ENCODE measurements around the gene ARSB. TPM values are rescaled to one million over a fixed set of nuclear protein-coding genes. Genes with fewer than 3 reads are reported as not detected.

Gene ARSB
- total and polyA plus RNA-seq, 10 of the 15 experiments (the other 5 are each of a cell fraction or from before 2014, with no cell fraction given), result 1.2 to 8.2 (median 6.1) TPM

DNA sequence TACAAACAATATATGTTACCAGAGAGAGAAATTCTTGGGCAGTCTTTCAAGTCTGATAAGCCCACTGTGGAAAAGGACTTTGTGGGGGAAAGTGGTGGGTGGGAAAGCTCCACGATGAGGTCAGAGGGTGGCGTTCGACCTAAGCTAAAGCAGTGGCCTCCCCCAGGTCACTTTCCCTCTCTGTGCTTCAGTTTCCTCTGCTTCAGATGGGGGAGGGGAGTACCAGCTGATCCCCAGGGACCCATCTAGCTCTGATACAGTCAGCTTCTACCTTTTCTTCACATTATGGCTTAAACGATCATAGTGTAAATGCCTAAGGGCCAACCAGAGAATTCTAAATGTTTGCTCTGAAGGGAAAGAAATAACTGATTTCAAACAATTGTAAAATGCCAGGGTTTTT, 36.6 kb upstream of the ARSB start:
- Histone ChIP-seq H3K27me3 (replicated peaks in 1 of 2; ENCODE audit: control insufficient read depth in 2 of 2, insufficient read depth in 2 of 2, low read length in 1 of 2) (no peaks in the 10 kb centered on the region; a peak in 1 of 4 replicates), H2AFZ (ENCODE audit: control insufficient read depth, low read depth, low read length) (no peak overlapping the region), H4K20me1 (ENCODE audit: control insufficient read depth, insufficient read depth) (no peaks in the 10 kb centered on the region), H3K9ac (ENCODE audit: control insufficient read depth, insufficient read depth, low read length) (no peak overlapping the region), H3K27ac (ENCODE audit: control insufficient read depth, insufficient read depth) (no peak overlapping the region), H3K4me2 (ENCODE audit: control insufficient read depth, insufficient read depth) (no peak overlapping the region), H3K4me3 (no peak overlapping the region), H3K4me1 (ENCODE audit: control insufficient read depth, insufficient read depth, low read length) (no peaks in the 10 kb centered on the region), H3K9me3 (replicated peaks; ENCODE audit: control insufficient read depth, insufficient read depth, low read length) (no peaks in the 10 kb centered on the region), H3K36me3 (ENCODE audit: control insufficient read depth in 2 of 2, insufficient read depth in 2 of 2, low read length in 1 of 2) (no peaks in the 10 kb centered on the region), H3K79me2 (ENCODE audit: control insufficient read depth, insufficient read depth, low read length) (no peaks in the 10 kb centered on the region)
- SMC1A ChIA-PET (ENCODE audit: uncharacterized antibody, unreplicated experiment), result interaction anchor here (0.6 to 12.4 kb wide), 26 partner anchors 8 to 450 kb away, joined by 3 to 359 read pairs (median 6); partner anchors contain the start of gene ARSB
- FAIRE-seq (no peak), ATAC-seq (peak; percentile 38; the same call in 1 of the 3 replicates), DNase-seq (ENCODE audit: low read depth, low spot score) (no peak)
- WGBS (ENCODE audit: insufficient coverage, insufficient replicate concordance, low lambda C conversion rate, missing lambda C conversion rate), result 27% methylated on average over 4 of the region's 4 CpGs
- POLR2A ChIA-PET, result interaction anchor here (1.2 to 1.4 kb wide), 2 partner anchors 38 to 110 kb away, joined by 3 to 4 read pairs; no protein-coding TSS in a partner anchor
- in situ Hi-C loops (cut with MboI), result loop anchor here (5.0 kb wide), 2 partner anchors 111 to 446 kb away; no protein-coding TSS in a partner anchor
- BruUV-seq (replicated peaks), result no TSS peak
- TF ChIP-seq MEF2B (IDR thresholded peaks at IDR 0.05; ENCODE audit: partially characterized antibody, poor library complexity, severe bottlenecking), result peak; percentile 45
- TF ChIP-seq IKZF2 (IDR thresholded peaks at IDR 0.05), result no peak
- CTCF ChIA-PET, result interaction anchor here (0.6 to 13.5 kb wide), 32 partner anchors 8 to 626 kb away, joined by 3 to 658 read pairs (median 4); partner anchors contain the start of gene ARSB
- intact Hi-C loops (cut with micrococcal nuclease; ENCODE audit: unreplicated experiment), result loop anchor here (2.0 to 10.0 kb wide), 3 partner anchors 39 to 833 kb away; no protein-coding TSS in a partner anchor
- RAD21 ChIA-PET (ENCODE audit: unreplicated experiment), result interaction anchor here (0.9 to 11.7 kb wide), 17 partner anchors 8 to 445 kb away, joined by 3 to 326 read pairs (median 5); partner anchors contain the start of gene ARSB

- Histone ChIP-seq H3K9me3 (replicated peaks; ENCODE audit: control insufficient read depth, insufficient read depth, low read length) (no peaks in the 10 kb centered on the region), H4K20me1 (ENCODE audit: control insufficient read depth, insufficient read depth) (no peaks in the 10 kb centered on the region), H3K4me3 (no peak overlapping the region), H3K9ac (ENCODE audit: control insufficient read depth, insufficient read depth, low read length) (no peak overlapping the region), H3K4me1 (ENCODE audit: control insufficient read depth, insufficient read depth, low read length) (no peaks in the 10 kb centered on the region), H3K4me2 (ENCODE audit: control insufficient read depth, insufficient read depth) (no peak overlapping the region; the same call in 1 of the 2 replicates), H3K27ac (ENCODE audit: control insufficient read depth, insufficient read depth) (no peak overlapping the region), H3K79me2 (ENCODE audit: control insufficient read depth, insufficient read depth, low read length) (no peaks in the 10 kb centered on the region), H3K36me3 (ENCODE audit: control insufficient read depth in 2 of 2, insufficient read depth in 2 of 2, low read length in 1 of 2) (no peaks in the 10 kb centered on the region), H3K27me3 (replicated peaks in 1 of 2; ENCODE audit: control insufficient read depth in 2 of 2, insufficient read depth in 2 of 2, low read length in 1 of 2) (no peaks in the 10 kb centered on the region; a peak in 1 of 4 replicates), H2AFZ (ENCODE audit: control insufficient read depth, low read depth, low read length) (no peak overlapping the region; the same call in 1 of the 2 replicates)
- CTCF ChIA-PET, result interaction anchor here (0.7 to 13.5 kb wide), 48 partner anchors 9 to 691 kb away, joined by 3 to 658 read pairs (median 6); partner anchors contain the start of gene ARSB
- peak; percentile 85 for FAIRE-seq
- BruUV-seq (replicated peaks), result no TSS peak
- intact Hi-C loops (cut with micrococcal nuclease; ENCODE audit: unreplicated experiment) (loop anchor here (2.0 to 10.0 kb wide), 3 partner anchors 39 to 834 kb away; no protein-coding TSS in a partner anchor), in situ Hi-C loops (cut with MboI) (loop anchor here (5.0 kb wide), 2 partner anchors 111 to 446 kb away; no protein-coding TSS in a partner anchor)
- POLR2A ChIA-PET, result interaction anchor here (0.6 to 1.4 kb wide), 3 partner anchors 37 to 345 kb away, joined by 3 to 4 read pairs (median 3); no protein-coding TSS in a partner anchor
- RAD21 ChIA-PET (ENCODE audit: unreplicated experiment), result interaction anchor here (0.6 to 11.7 kb wide), 27 partner anchors 8 to 1360 kb away, joined by 3 to 326 read pairs (median 4); partner anchors contain the start of gene ARSB
- DNase-seq (ENCODE audit: low read depth, low spot score), result no peak
- SMC1A ChIA-PET (ENCODE audit: uncharacterized antibody, unreplicated experiment), result interaction anchor here (0.6 to 12.4 kb wide), 37 partner anchors 9 to 711 kb away, joined by 3 to 359 read pairs (median 5); partner anchors contain the start of gene ARSB
- whole genome bisulfite sequencing (ENCODE audit: insufficient coverage, insufficient replicate concordance, low lambda C conversion rate, missing lambda C conversion rate), result 6% methylated on average over 14 of the region's 14 CpGs
- peak; percentile 89 for ATAC-seq
- TF ChIP-seq TCF3 (IDR thresholded peaks at IDR 0.05; ENCODE audit: borderline replicate concordance, insufficient read depth, low read depth, low read length) (no peak), MYC (IDR thresholded peaks at IDR 0.05; ENCODE audit: insufficient read depth, insufficient read length, insufficient replicate concordance, low read length, severe bottlenecking) (no peak), RBBP5 (conservative IDR thresholded peaks at IDR 0.05) (no peak), MTA2 (IDR thresholded peaks at IDR 0.05; ENCODE audit: low read depth) (no peak)
- TF ChIP-seq, protein P1, sequence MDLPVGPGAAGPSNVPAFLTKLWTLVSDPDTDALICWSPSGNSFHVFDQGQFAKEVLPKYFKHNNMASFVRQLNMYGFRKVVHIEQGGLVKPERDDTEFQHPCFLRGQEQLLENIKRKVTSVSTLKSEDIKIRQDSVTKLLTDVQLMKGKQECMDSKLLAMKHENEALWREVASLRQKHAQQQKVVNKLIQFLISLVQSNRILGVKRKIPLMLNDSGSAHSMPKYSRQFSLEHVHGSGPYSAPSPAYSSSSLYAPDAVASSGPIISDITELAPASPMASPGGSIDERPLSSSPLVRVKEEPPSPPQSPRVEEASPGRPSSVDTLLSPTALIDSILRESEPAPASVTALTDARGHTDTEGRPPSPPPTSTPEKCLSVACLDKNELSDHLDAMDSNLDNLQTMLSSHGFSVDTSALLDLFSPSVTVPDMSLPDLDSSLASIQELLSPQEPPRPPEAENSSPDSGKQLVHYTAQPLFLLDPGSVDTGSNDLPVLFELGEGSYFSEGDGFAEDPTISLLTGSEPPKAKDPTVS (IDR thresholded peaks at IDR 0.05; ENCODE audit: low read depth, low read length), result no peak
- TF ChIP-seq, protein P2, sequence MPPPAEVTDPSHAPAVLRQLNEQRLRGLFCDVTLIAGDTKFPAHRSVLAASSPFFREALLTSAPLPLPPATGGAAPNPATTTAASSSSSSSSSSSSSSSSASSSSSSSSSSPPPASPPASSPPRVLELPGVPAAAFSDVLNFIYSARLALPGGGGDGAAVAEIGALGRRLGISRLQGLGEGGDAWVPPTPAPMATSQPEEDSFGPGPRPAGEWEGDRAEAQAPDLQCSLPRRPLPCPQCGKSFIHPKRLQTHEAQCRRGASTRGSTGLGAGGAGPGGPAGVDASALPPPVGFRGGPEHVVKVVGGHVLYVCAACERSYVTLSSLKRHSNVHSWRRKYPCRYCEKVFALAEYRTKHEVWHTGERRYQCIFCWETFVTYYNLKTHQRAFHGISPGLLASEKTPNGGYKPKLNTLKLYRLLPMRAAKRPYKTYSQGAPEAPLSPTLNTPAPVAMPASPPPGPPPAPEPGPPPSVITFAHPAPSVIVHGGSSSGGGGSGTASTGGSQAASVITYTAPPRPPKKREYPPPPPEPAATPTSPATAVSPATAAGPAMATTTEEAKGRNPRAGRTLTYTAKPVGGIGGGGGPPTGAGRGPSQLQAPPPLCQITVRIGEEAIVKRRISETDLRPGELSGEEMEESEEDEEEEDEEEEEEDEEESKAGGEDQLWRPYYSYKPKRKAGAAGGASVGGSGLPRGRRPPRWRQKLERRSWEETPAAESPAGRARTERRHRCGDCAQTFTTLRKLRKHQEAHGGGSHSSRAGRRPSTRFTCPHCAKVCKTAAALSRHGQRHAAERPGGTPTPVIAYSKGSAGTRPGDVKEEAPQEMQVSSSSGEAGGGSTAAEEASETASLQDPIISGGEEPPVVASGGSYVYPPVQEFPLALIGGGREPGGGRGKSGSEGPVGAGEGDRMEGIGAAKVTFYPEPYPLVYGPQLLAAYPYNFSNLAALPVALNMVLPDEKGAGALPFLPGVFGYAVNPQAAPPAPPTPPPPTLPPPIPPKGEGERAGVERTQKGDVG (CRISPR knock-in tag; IDR thresholded peaks at IDR 0.05), result no peak
Measured at GRCh38 chr5:79020861-79021561, 35.9 kb upstream of the ARSB start.

All from GM12878 (cell line).